Measurements from ENCODE around the gene MYO10.
"Not testable (repeated sequence)": the region's sequence is repeated elsewhere in the genome, so short reads cannot be mapped to it uniquely, and the experiment has no call there.

MYO10 gene

DNA sequence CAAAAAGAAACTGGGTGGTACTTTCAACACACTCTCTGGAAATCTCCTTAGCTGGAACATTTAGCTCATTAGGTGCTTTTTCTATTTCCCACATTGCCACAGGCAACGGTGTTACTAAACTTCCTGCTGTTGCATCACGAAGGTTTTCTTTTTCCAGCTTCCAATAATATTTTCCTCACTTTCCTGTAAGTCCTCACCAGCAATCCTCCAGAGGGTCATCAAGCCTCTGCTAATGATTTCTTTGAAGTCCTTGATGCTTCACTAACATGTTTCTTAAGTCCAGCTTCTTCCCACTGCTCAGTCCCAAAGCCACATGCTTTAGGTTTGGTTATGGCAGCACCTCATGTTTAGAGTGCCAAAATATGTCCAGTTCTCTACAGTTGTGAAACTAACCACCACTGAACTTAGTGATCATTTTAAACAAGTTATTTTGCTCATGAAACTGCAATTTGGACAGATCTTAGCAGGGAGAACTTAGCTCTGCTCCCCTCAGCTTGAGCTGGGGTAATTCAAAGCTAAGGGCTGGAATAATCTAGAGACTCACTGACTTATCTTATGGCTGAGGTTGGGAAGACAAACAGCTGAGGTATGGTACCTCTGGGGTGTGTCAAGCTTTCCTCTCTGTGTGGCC lies 279.4 kb downstream of the MYO10 start:
- DNase-seq, result no peak

DNA sequence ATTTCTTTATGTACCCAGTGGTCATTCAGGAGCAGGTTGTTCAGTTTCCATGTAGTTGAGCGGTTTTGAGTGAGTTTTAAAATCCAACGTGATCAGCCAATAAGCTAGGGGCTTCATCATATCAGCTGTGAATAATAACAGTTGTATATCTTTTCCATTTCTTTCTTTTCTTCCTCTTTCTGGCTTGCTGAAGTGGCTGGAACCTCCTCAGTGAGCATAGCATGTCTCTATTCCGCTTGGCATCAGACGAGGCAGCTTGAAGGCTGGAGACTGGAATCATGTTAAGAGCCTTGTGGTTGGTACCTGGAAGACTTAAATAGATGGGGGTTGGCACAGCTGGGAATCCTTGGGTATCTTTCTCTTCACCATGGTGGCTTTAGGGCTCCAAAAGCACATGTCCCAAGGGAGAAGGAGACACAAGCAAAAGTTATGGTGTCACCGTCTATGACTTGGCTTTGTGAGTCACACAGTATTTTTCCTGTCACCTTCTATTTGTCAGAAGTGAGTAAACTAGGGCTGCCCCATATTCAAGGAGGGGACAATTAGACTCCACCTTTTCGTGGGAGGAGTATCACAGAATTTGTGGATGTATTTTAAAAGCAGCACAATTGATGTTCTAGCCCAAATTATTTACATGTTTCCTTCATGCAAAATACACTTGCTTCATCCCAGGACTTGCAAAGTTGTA lies 281.3 kb downstream of the MYO10 start:
- DNase-seq, result no peak

GRCh38 chr5:16648739-16649138 lies 287.3 kb downstream of the MYO10 start:
- DNase-seq, result not testable (repeated sequence)

DNA sequence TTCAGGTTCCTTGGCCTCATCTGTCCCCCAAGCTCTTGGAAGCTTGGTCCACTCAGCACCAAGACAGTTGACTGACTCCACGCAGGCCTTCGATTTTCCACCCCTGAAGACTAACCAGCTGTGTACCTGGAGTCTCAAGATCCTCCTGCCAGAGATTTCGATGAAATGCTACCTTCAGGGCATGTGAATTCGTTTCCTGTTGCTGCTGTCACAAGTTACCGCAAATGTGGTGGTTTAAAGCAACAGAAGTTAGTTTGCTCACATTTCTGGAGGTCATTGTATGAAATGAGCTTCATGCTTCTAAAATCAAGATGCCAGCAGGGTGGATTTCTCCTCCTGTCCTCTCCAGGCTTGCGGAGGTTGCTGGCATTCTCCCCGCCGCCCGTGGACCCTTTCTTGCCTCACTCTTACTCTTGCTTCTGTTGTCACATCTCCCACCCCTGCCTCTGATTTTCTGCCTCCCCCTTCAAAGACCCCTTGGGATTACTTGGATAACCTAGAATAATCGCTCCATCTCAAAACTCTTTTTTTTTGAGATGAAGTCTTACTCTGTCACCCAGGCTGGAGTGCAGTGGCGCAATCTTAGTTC lies 291.7 kb downstream of the MYO10 start:
- DNase-seq, result no peak

GRCh38 chr5:16642867-16643266 lies 293.2 kb downstream of the MYO10 start:
- DNase-seq, result no peak

DNA sequence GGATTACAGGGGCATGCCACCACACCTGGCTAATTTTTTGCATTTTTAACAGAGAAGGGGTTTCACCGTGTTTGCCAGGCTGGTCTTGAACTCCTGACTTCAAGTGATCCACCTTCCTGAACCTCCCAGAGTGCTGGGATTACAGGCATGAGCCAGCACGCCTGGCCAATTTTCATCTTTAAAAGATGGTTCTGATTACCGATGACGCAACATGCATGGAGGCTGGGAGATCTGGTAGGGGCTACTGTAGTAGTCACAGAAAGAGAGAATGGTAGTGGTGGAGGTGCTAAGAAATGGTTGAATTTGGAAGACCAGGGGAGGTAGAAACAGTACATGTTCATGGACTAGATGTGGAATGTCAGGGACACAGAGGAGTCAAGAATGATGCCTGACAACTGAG lies 296.9 kb downstream of the MYO10 start:
- no peak for DNase-seq

- no peak for DNase-seq
Measured at GRCh38 chr5:16628376-16628775, 307.7 kb downstream of the MYO10 start.

- DNase-seq, result no peak
Measured at GRCh38 chr5:16626696-16627264, 309.3 kb downstream of the MYO10 start.

DNA sequence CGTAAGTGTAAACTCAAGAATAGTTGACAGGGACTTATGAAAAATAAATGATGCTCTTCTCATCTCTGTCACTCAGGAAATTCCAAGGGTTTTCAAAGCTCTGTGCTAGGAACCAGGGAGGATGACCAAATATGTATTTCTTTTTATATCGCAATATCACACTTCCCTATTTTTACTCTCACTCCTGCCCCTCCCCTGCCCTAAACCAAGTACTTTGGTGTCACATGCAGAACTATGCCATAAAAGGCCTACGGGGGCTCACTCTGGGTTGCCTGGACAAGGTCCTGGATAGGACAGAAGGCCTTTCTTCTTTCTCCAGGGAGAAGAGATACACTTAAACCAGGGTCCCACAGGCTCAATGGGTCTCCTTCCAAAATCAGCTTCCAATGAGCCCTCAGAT lies 311.0 kb downstream of the MYO10 start:
- no peak for DNase-seq

- DNase-seq, result no peak
Measured at GRCh38 chr5:16619136-16619535, 317.0 kb downstream of the MYO10 start.

DNA sequence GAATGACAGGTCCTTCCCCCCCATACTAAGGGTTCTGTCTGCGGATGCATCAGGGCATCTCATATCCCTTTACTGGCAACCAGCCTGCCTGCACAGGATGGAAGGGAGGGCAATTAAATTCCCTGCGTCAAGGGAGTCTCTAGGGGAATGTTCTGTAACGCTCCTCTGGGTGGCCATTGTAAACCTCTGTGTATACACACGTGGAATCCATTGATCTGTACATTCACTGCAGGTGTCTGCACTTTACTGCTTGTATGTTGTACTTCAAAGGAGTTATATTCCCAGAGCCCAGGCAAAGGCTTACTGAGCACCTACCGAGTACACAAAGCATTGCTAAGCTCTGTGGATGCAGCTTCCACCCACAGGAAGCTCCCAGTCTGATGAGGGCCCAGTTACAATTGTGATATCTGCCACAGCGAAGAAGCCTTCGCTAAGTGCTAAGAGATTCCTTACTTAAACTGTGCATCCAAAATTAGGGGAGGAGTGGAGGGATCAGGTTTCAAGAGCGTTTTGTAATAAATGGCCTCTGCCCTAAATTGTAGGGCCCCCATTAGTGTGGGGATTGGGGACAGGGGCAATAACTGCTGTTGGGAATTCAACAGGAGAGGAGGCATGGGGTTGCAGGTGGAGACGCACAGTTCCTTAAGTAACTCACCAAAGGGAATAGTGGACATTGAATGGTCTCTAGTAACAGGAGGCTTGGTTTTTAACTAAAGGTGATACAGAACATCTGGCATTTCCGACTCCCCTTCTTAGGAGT lies 317.8 kb downstream of the MYO10 start:
- no peak for DNase-seq

- no peak for DNase-seq
Measured at GRCh38 chr5:16617274-16617968, 318.7 kb downstream of the MYO10 start.

- DNase-seq, result peak; percentile 56
Measured at GRCh38 chr5:16616536-16617273, 319.4 kb downstream of the MYO10 start, which contains the start of gene RETREG1. Gene RETREG1, minus strand, starts transcription at chr5:16616997. Its CDS starts 26 bp downstream, at chr5:16616971.

GRCh38 chr5:16615741-16616535 lies 320.1 kb downstream of the MYO10 start:
- no peak for DNase-seq

DNA sequence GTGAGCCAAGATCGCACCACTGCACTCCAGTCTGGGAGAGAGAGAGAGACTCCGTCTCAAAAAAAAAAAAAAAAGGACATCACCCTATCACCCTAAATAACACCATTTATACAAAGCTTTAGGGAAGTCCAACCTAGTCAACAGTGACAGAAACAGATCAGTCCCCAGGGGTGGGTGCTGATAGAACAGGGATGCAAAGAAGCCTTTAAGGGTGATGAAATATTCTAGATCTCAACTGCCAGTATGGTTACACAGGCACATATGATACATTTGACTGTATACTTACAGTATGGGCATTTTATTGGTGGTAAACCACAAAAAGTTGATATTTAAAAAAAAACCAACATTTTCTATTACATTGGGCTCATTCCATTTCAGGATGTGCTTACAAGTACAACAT lies 324.1 kb downstream of the MYO10 start:
- no peak for DNase-seq

All from T1000 (cell line).